IMR-90 (cell line): ENCODE results near the gene WBP2NL. TPM values are rescaled to one million over a fixed set of nuclear protein-coding genes. Genes with fewer than 3 reads are reported as not detected.

Source experiments
- ATAC-seq: fragments of 200-7000 bp; cut with Tn5 transposase; 2 replicates; pipeline ENCODE4 v1.9.1; 2020; ENCODE audit warnings: low read depth, mild to moderate bottlenecking, moderate library complexity
- BruUV-seq: library from RNA; stranded (reverse); fragments of 400-500 nt; replicated peaks from 2 replicates; lab custom pipeline; 2021; lab: Mats Ljungman, UMichigan
- CTCF ChIA-PET: fragments of 300-600 bp; formaldehyde crosslinking; extraction: SDS; loops from one replicate; lab custom pipeline; 2021; ENCODE audit warnings: antibody characterized with exemption; lab: Yijun Ruan, JAX
- POLR2A ChIA-PET: fragments of 300-600 bp; sonication (Branson Sonifier 250); formaldehyde crosslinking; loops from one replicate; lab custom pipeline; 2022; ENCODE audit warnings: antibody characterized with exemption; ENCODE audit not compliant: unreplicated experiment; lab: Charles Lee
- DNase-seq: peaks from one replicate; pipeline ENCODE4 v3.0.0; 2013
- H2AFZ ChIP-seq: replicated peaks from 2 replicates; pipeline ENCODE3; 2013; ENCODE audit warnings: low read length, mild to moderate bottlenecking; ENCODE audit not compliant: poor library complexity
- H2AK5ac ChIP-seq: 2 replicates; pipeline ENCODE4 v1.6.1; 2013; ENCODE audit warnings: low read depth, low read length, inconsistent platforms
- H2AK9ac ChIP-seq: replicated peaks from 2 replicates; pipeline ENCODE3; 2013; ENCODE audit warnings: mild to moderate bottlenecking, low read depth, low read length, moderate library complexity; ENCODE audit not compliant: poor library complexity
- H2BK120ac ChIP-seq: 2 replicates; pipeline ENCODE4 v1.6.1; 2013; ENCODE audit warnings: low read depth, low read length, inconsistent platforms
- H2BK15ac ChIP-seq: 3 replicates; pipeline ENCODE4 v1.6.1; 2013; ENCODE audit warnings: low read depth, low read length, inconsistent platforms
- H2BK20ac ChIP-seq: 2 replicates; pipeline ENCODE4 v1.6.1; 2013; ENCODE audit warnings: low read depth, mild to moderate bottlenecking, inconsistent platforms, low read length, moderate library complexity
- H2BK5ac ChIP-seq: 2 replicates; pipeline ENCODE4 v1.6.1; 2013; ENCODE audit warnings: mild to moderate bottlenecking, low read depth, low read length, inconsistent platforms; ENCODE audit not compliant: poor library complexity, severe bottlenecking
- H3K14ac ChIP-seq: replicated peaks from 2 replicates; pipeline ENCODE4 v1.6.1; 2013; ENCODE audit warnings: low read depth, low read length, inconsistent platforms
- H3K18ac ChIP-seq: 2 replicates; pipeline ENCODE4 v1.6.1; 2013; ENCODE audit warnings: low read depth, low read length, control low read depth
- H3K23ac ChIP-seq: 2 replicates; pipeline ENCODE4 v1.6.1; 2013; ENCODE audit warnings: low read depth, low read length, inconsistent platforms
- H3K27ac ChIP-seq: 2 replicates; pipeline ENCODE4 v1.5.1; 2013; ENCODE audit warnings: mild to moderate bottlenecking, control low read depth, low read length; ENCODE audit not compliant: insufficient read depth
- H3K27me3 ChIP-seq: 2 replicates; pipeline ENCODE4 v1.6.1; 2013; ENCODE audit warnings: low read length; ENCODE audit not compliant: control insufficient read depth, insufficient read depth
- H3K36me3 ChIP-seq: 2 replicates; pipeline ENCODE4 v1.6.1; 2013; ENCODE audit warnings: low read length, mixed read lengths; ENCODE audit not compliant: control insufficient read depth, insufficient read depth
- H3K4ac ChIP-seq: 2 replicates; pipeline ENCODE4 v1.6.1; 2013; ENCODE audit warnings: low read depth, low read length, inconsistent platforms
- H3K4me1 ChIP-seq: 2 replicates; pipeline ENCODE4 v1.6.1; 2013; ENCODE audit warnings: low read length, mixed read lengths; ENCODE audit not compliant: control insufficient read depth, insufficient read depth
- H3K4me2 ChIP-seq: 2 replicates; pipeline ENCODE4 v1.6.1; 2013; ENCODE audit warnings: low read depth, mild to moderate bottlenecking, control low read depth, low read length, moderate library complexity
- H3K4me3 ChIP-seq: 2 replicates; pipeline ENCODE4 v1.5.1; 2013; ENCODE audit warnings: low read depth, mild to moderate bottlenecking, control low read depth, low read length, moderate library complexity; ENCODE audit not compliant: insufficient read depth
- H3K56ac ChIP-seq: 2 replicates; pipeline ENCODE4 v1.6.1; 2013; ENCODE audit warnings: low read length, inconsistent platforms; ENCODE audit not compliant: insufficient read depth; ENCODE audit errors: extremely low read depth
- H3K79me1 ChIP-seq, 2 experiments: 2 replicates each; pipeline ENCODE4 v1.6.1; 2013; ENCODE audit warnings: low read length in 2 of 2, inconsistent platforms in 1 of 2, low read depth in 1 of 2
- H3K9ac ChIP-seq: 2 replicates; pipeline ENCODE4 v1.6.1; 2013; ENCODE audit warnings: low read depth, low read length, control low read depth
- H3K9me1 ChIP-seq: 2 replicates; pipeline ENCODE4 v1.6.1; 2013; ENCODE audit warnings: low read length, inconsistent platforms; ENCODE audit not compliant: insufficient read depth
- H3K9me3 ChIP-seq: 2 replicates; pipeline ENCODE4 v1.6.1; 2013; ENCODE audit warnings: low read length; ENCODE audit not compliant: control insufficient read depth, insufficient read depth
- H4K20me1 ChIP-seq: 2 replicates; pipeline ENCODE4 v1.6.1; 2013; ENCODE audit warnings: low read length, inconsistent platforms; ENCODE audit not compliant: insufficient read depth
- H4K5ac ChIP-seq: 2 replicates; pipeline ENCODE4 v1.6.1; 2013; ENCODE audit warnings: mild to moderate bottlenecking, low read depth, low read length, control low read depth
- H4K8ac ChIP-seq, 2 experiments: 2 replicates each; pipeline ENCODE4 v1.6.1; 2013; ENCODE audit warnings: low read depth in 2 of 2, low read length in 2 of 2, control low read depth in 1 of 2, inconsistent platforms in 1 of 2
- H4K91ac ChIP-seq: 2 replicates; pipeline ENCODE4 v1.6.1; 2013; ENCODE audit warnings: low read depth, low read length, inconsistent platforms; ENCODE audit not compliant: insufficient read depth
- CHD1 ChIP-seq: IDR thresholded peaks from 2 replicates; pipeline ENCODE4 v1.6.1; 2012; ENCODE audit warnings: low read depth, low read length, improper control_type of control experiment
- ELK1 ChIP-seq: fragments of 150-350 bp; IDR thresholded peaks from 2 replicates; pipeline ENCODE4 v1.6.1; 2016; ENCODE audit warnings: low read depth, mild to moderate bottlenecking, low read length, moderate library complexity, borderline replicate concordance
- MXI1 ChIP-seq: IDR thresholded peaks from 2 replicates; pipeline ENCODE4 v1.6.1; 2012; ENCODE audit warnings: low read depth, mild to moderate bottlenecking, low read length, moderate library complexity, borderline replicate concordance
- POLR2A ChIP-seq: IDR thresholded peaks from 2 replicates; pipeline ENCODE4 v1.6.1; 2012; ENCODE audit warnings: mild to moderate bottlenecking, low read depth, low read length
- WGBS, 2 experiments: methylation state at CpG; one replicate each; pipeline versions ENCODE4 v1.1.5 to v1.1.7; 2013; ENCODE audit warnings: missing lambda C conversion rate in 2 of 2; ENCODE audit not compliant: insufficient read length in 1 of 2; ENCODE audit errors: extremely low coverage in 2 of 2; 5-methylcytosine and 5-hydroxymethylcytosine counted together
- dilution Hi-C: fragments of 300-500 bp; cut with HindIII; formaldehyde crosslinking; loops from one replicate; pipeline ENCODE4 v1.14.3; 2018; ENCODE audit warnings: low sequenced_read_pairs; ENCODE audit not compliant: unreplicated experiment
- in situ Hi-C: fragments of 300-500 bp; cut with MboI; formaldehyde crosslinking; loops from 3 replicates; pipeline ENCODE4 v1.14.3; 2019; ENCODE audit warnings: low sequenced_read_pairs, inconsistent platforms, mixed read lengths
- intact Hi-C: fragments of 100-400 bp; cut with micrococcal nuclease; formaldehyde crosslinking; loops from 2 replicates; pipeline ENCODE4 v1.10.0; 2022
- polyA plus RNA-seq, 3 experiments: library from polyadenylated mRNA; depleted of rRNA; stranded (reverse); fragments of >200 nt; gene quantifications; 2 replicates each; pipeline ENCODE4 v1.2.3, GENCODE V29; 2012; ENCODE audit warnings: low replicate concordance in 1 of 3
- total RNA-seq: library from RNA; depleted of rRNA; stranded (reverse); fragments of >200 nt; gene quantifications from 2 replicates; pipeline ENCODE4 v1.2.3, GENCODE V29; 2012

The WBP2NL gene
- total and polyA plus RNA-seq, 2 of the 4 experiments (the other 2 are of a cell fraction), result not detected

DNA sequence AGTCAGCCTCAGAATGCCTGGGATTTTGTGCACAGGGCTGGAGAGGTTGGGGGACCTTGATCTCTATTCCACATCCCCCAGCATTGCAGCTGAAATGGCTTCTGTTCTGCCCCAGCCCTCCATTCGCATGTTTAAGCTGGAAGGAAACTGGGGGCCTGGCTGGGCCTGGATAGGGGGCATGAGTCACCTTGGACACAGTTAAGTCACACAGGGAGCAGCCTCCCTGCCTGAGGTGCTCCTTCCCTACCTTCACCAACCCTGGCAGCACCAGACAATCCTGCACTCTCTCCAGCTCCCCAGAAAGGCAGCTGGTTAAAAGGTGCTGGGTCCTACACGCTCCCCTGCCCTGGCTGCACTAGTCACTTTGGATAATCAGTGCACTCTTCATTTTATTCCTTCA is 45.9 kb upstream of the WBP2NL start:
- H2BK5ac ChIP-seq, result no peak overlapping the region
- H3K4me2 ChIP-seq, result no peak overlapping the region
- H3K27ac ChIP-seq, result no peak overlapping the region
- POLR2A ChIA-PET, result no interaction called here
- ATAC-seq (no peak), DNase-seq (no peak)
- H2BK20ac ChIP-seq, result no peak overlapping the region
- H3K18ac ChIP-seq, result no peak overlapping the region
- H4K5ac ChIP-seq, result no peak overlapping the region
- H3K23ac ChIP-seq, result no peak overlapping the region
- H3K36me3 ChIP-seq, result no peaks in the 10 kb centered on the region
- H3K56ac ChIP-seq, result no peak overlapping the region
- H4K20me1 ChIP-seq, result no peaks in the 10 kb centered on the region; the same call in 1 of the 2 replicates
- no peak overlapping the region for H3K4ac ChIP-seq
- H4K91ac ChIP-seq, result no peak overlapping the region
- no peaks in the 10 kb centered on the region for H3K9me1 ChIP-seq
- H3K14ac ChIP-seq, result no peak overlapping the region
- BruUV-seq, result no TSS peak
- no peak overlapping the region for H2AK9ac ChIP-seq
- H2BK120ac ChIP-seq, result no peak overlapping the region
- no peak overlapping the region for H4K8ac ChIP-seq
- no peak overlapping the region for H2AK5ac ChIP-seq
- TF ChIP-seq MXI1, result no peak
- no peak for TF ChIP-seq CHD1
- TF ChIP-seq POLR2A, result no peak
- TF ChIP-seq ELK1, result no peak
- CTCF ChIA-PET, result no interaction called here
- no peaks in the 10 kb centered on the region for H3K79me1 ChIP-seq
- no peaks in the 10 kb centered on the region for H3K9me3 ChIP-seq
- H3K4me1 ChIP-seq, result no peaks in the 10 kb centered on the region
- H2AFZ ChIP-seq, result no peak overlapping the region
- in situ Hi-C loops (no loop called here), intact Hi-C loops (no loop called here), dilution Hi-C loops (no loop called here)
- no CpG with 5 or more reads among the region's 2 CpGs for WGBS, 2 experiments
- H3K27me3 ChIP-seq, result no peaks in the 10 kb centered on the region
- H3K4me3 ChIP-seq, result no peak overlapping the region
- no peak overlapping the region for H3K9ac ChIP-seq
- H2BK15ac ChIP-seq, result no peak overlapping the region
